WI38 (cell line): ENCODE results near the gene NEXN.
A peak's percentile ranks its signal among the peaks of the same experiment; 100 is the strongest.

ENCODE experiments used
- H3K4me3 ChIP-seq: 2 replicates; pipeline ENCODE4 v1.5.1; 2011; ENCODE audit warnings: low read depth, mild to moderate bottlenecking, control low read depth, low read length
- CTCF ChIP-seq: IDR thresholded peaks from 2 replicates; pipeline ENCODE4 v1.5.1; 2012; ENCODE audit warnings: low read depth, mild to moderate bottlenecking, control low read depth, low read length

NEXN gene

GRCh38 chr1:77888081-77888780, at the start of gene NEXN:
NEXN (plus strand) TSS chr1:77888624; CDS start chr1:77916107, 27,483 bp downstream.
- peak within 1 kb of the TSS; percentile 90 for H3K4me3 ChIP-seq
- no peak for TF ChIP-seq CTCF

GRCh38 chr1:77841574-77841973, 46.9 kb upstream of the NEXN start:
- TF ChIP-seq CTCF, result no peak
- H3K4me3 ChIP-seq, result no peak overlapping the region

- TF ChIP-seq CTCF, result no peak
- H3K4me3 ChIP-seq, result no peak overlapping the region
These were observed 42.5 kb upstream of the NEXN start for GRCh38 chr1:77845951-77846350.

GRCh38 chr1:77846966-77847365, 41.5 kb upstream of the NEXN start:
- H3K4me3 ChIP-seq, result no peak overlapping the region
- TF ChIP-seq CTCF, result no peak

- TF ChIP-seq CTCF, result no peak
- H3K4me3 ChIP-seq, result no peak overlapping the region
These were observed 40.8 kb upstream of the NEXN start for GRCh38 chr1:77847621-77848080.

- H3K4me3 ChIP-seq, result no peak overlapping the region
- no peak for TF ChIP-seq CTCF
These were observed 38.3 kb upstream of the NEXN start for GRCh38 chr1:77850082-77850481.

- H3K4me3 ChIP-seq, result no peak overlapping the region
- no peak for TF ChIP-seq CTCF
These were observed 30.9 kb upstream of the NEXN start for GRCh38 chr1:77857552-77857951.
